Karpas-422 (cell line): ENCODE measurements around the gene VRK3. TPM values are rescaled to one million over a fixed set of nuclear protein-coding genes. Genes with fewer than 3 reads are reported as not detected.
A peak's percentile ranks its signal among the peaks of the same experiment; 100 is the strongest.
"Not testable (repeated sequence)": the region's sequence is repeated elsewhere in the genome, so short reads cannot be mapped to it uniquely, and the experiment has no call there.

Source experiments
- DNase-seq: peaks from one replicate; pipeline ENCODE4 v3.0.0-alpha.2; 2015
- H2AFZ ChIP-seq: fragments of 200-600 bp; sonication (generic); 2 replicates; pipeline ENCODE4 v1.6.1; 2014; ENCODE audit warnings: antibody characterized with exemption, low read length, mixed read lengths
- H3K27ac ChIP-seq: fragments of 200-600 bp; sonication (generic); 2 replicates; pipeline ENCODE4 v1.5.1; 2014; ENCODE audit warnings: mild to moderate bottlenecking, low read length, moderate library complexity
- H3K27me3 ChIP-seq: fragments of 200-600 bp; sonication (generic); 2 replicates; pipeline ENCODE4 v1.6.1; 2014; ENCODE audit warnings: low read length, mixed read lengths
- H3K36me3 ChIP-seq: fragments of 200-600 bp; sonication (generic); 2 replicates; pipeline ENCODE4 v1.6.1; 2014; ENCODE audit warnings: low read length, mixed read lengths; ENCODE audit not compliant: insufficient read depth
- H3K4me1 ChIP-seq: fragments of 200-600 bp; sonication (generic); 2 replicates; pipeline ENCODE4 v1.6.1; 2014; ENCODE audit warnings: mild to moderate bottlenecking, low read length, mixed read lengths
- H3K4me2 ChIP-seq: fragments of 200-600 bp; sonication (generic); 2 replicates; pipeline ENCODE4 v1.6.1; 2014; ENCODE audit warnings: low read length, low read depth, mild to moderate bottlenecking; ENCODE audit not compliant: poor library complexity, severe bottlenecking
- H3K4me3 ChIP-seq: fragments of 200-600 bp; sonication (generic); 2 replicates; pipeline ENCODE4 v1.5.1; 2014; ENCODE audit warnings: mild to moderate bottlenecking, antibody characterized with exemption, low read length, mixed read lengths
- H3K79me2 ChIP-seq: fragments of 200-600 bp; sonication (generic); 2 replicates; pipeline ENCODE4 v1.6.1; 2014; ENCODE audit warnings: mild to moderate bottlenecking, low read length, mixed read lengths
- H3K9ac ChIP-seq: fragments of 200-600 bp; sonication (generic); 2 replicates; pipeline ENCODE4 v1.6.0; 2014; ENCODE audit warnings: low read length
- H3K9me2 ChIP-seq: fragments of 200-600 bp; sonication (generic), shearing (Covaris generic); replicated peaks from 2 replicates; pipeline ENCODE4 v1.6.0; 2014; ENCODE audit warnings: mild to moderate bottlenecking, low read length, moderate library complexity; ENCODE audit not compliant: insufficient read depth
- H3K9me3 ChIP-seq: fragments of 300-700, 200-600 bp; sonication (generic); 2 replicates; pipeline ENCODE4 v1.6.1; 2014; ENCODE audit warnings: low read length, mixed read lengths
- H4K20me1 ChIP-seq: fragments of 200-600 bp; sonication (generic); 2 replicates; pipeline ENCODE4 v1.6.1; 2014; ENCODE audit warnings: mild to moderate bottlenecking, antibody characterized with exemption, low read length, low read depth; ENCODE audit not compliant: insufficient read depth
- total RNA-seq: library from RNA; depleted of rRNA; stranded (reverse); fragments of >200 nt; shearing (Covaris generic); gene quantifications from 2 replicates; pipeline ENCODE4 v1.2.3, GENCODE V29; 2014; ENCODE audit warnings: low replicate concordance; rRNA removed

Gene VRK3, protein sequence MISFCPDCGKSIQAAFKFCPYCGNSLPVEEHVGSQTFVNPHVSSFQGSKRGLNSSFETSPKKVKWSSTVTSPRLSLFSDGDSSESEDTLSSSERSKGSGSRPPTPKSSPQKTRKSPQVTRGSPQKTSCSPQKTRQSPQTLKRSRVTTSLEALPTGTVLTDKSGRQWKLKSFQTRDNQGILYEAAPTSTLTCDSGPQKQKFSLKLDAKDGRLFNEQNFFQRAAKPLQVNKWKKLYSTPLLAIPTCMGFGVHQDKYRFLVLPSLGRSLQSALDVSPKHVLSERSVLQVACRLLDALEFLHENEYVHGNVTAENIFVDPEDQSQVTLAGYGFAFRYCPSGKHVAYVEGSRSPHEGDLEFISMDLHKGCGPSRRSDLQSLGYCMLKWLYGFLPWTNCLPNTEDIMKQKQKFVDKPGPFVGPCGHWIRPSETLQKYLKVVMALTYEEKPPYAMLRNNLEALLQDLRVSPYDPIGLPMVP
- total RNA-seq: 56.9 and 75.9 TPM in 2 replicates

DNA sequence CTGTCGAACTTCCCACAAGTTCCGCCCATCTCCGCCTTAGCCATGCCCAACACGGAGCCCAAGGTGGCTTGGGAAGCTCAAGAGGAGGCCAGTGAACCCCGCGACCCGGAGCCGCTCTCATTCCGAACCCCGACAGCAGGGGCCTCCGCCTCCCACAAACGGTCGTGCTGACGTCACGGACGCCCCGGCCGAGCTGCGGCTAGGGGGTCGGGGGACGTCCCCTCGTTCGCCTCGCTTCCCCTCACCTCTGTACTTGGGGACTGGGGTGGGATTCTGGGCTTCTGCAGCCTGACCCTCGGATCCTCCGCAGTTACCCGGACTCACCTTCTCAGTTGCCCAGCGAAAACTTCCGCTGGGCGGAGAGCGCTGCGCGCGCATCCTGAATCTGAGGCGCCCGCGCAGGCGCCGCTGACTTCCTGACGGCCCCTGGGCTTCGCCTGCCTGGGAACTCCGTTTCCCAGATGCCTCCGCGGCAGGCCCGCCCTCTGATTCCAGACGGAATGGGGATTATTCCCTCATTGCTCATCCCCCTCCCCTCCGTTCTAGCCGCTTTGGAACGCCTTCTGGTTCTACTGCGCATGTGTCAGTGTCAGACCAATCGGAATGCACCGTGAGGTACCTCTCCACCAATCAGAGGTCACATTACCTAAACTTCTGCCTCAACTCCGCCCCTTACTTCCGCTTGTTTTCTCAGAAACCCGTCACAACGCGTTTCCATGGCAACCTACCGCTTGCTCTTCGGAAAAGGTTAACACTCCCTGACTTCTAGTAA is at the start of gene VRK3:
Gene VRK3 (minus strand): TSS at position 351 of the 772 bp plus-strand sequence. CDS start 9,210 bp downstream, outside the sequence.
- peak within 1 kb of the TSS; percentile 85 for H3K4me2 ChIP-seq
- H3K9ac ChIP-seq: peak within 1 kb of the TSS; percentile 82
- DNase-seq: peak; percentile 100
- peaks cover 16% of the 10 kb centered on the region for H3K36me3 ChIP-seq
- H3K4me3 ChIP-seq: peak within 1 kb of the TSS; percentile 86
- peaks cover 29% of the 10 kb centered on the region for H3K4me1 ChIP-seq
- no peaks in the 10 kb centered on the region for H4K20me1 ChIP-seq
- no peaks in the 10 kb centered on the region for H3K9me2 ChIP-seq
- H3K27me3 ChIP-seq: no peaks in the 10 kb centered on the region
- H3K27ac ChIP-seq: peak within 1 kb of the TSS; percentile 26; the same call in 1 of the 2 replicates
- no peaks in the 10 kb centered on the region for H3K9me3 ChIP-seq
- H2AFZ ChIP-seq: peak within 1 kb of the TSS; percentile 90
- H3K79me2 ChIP-seq: peaks cover 86% of the 10 kb centered on the region

GRCh38 chr19:50068382-50068781 is 43.2 kb upstream of the VRK3 start:
- H2AFZ ChIP-seq, H3K4me3 ChIP-seq, H3K9me3 ChIP-seq, H4K20me1 ChIP-seq, H3K27me3 ChIP-seq, H3K27ac ChIP-seq, H3K9me2 ChIP-seq, H3K9ac ChIP-seq, H3K36me3 ChIP-seq, H3K4me2 ChIP-seq, H3K79me2 ChIP-seq, DNase-seq, H3K4me1 ChIP-seq: not testable (repeated sequence)

DNA sequence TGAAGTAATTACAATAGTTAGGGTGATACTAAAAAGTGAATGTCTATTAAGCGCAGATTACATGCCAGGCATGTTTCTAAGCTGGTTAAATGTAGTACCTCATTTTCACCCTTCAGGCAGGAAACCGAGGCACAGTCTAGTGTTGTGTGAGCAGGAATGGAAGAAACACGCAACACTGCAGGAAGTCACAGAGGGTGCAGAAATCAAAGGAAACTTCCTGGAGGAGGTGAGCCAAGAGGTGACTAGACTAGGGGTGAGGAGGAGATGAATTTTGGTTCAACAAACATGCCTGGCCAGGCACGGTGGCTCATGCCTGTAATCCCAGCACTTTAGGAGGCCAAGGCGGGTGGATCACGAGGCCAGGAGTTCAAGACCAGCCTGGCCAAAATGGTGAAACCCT is 42.4 kb upstream of the VRK3 start:
- no peaks in the 10 kb centered on the region for H3K36me3 ChIP-seq
- no peaks in the 10 kb centered on the region for H3K27me3 ChIP-seq
- DNase-seq: no peak
- H2AFZ ChIP-seq: no peak overlapping the region
- H3K79me2 ChIP-seq: no peaks in the 10 kb centered on the region
- no peak overlapping the region for H3K4me2 ChIP-seq
- H3K4me1 ChIP-seq: no peaks in the 10 kb centered on the region
- H3K9me3 ChIP-seq: no peaks in the 10 kb centered on the region
- no peak overlapping the region for H3K4me3 ChIP-seq
- H4K20me1 ChIP-seq: no peaks in the 10 kb centered on the region
- H3K9ac ChIP-seq: no peak overlapping the region
- H3K27ac ChIP-seq: no peak overlapping the region
- no peaks in the 10 kb centered on the region for H3K9me2 ChIP-seq

GRCh38 chr19:50065938-50066337 is 40.8 kb upstream of the VRK3 start:
- Histone ChIP-seq H4K20me1 (no peaks in the 10 kb centered on the region), H2AFZ (no peak overlapping the region), H3K27ac (no peak overlapping the region), H3K79me2 (no peaks in the 10 kb centered on the region), H3K9me2 (no peaks in the 10 kb centered on the region), H3K9ac (no peak overlapping the region), H3K9me3 (peaks cover under 1% of the 10 kb centered on the region; the same call in 1 of the 2 replicates), H3K4me3 (no peak overlapping the region), H3K4me2 (no peak overlapping the region), H3K36me3 (no peaks in the 10 kb centered on the region), H3K27me3 (no peaks in the 10 kb centered on the region), H3K4me1 (no peaks in the 10 kb centered on the region)
- DNase-seq: no peak

GRCh38 chr19:50061650-50062049 is 36.5 kb upstream of the VRK3 start:
- Histone ChIP-seq H3K4me3 (no peak overlapping the region), H3K9me2 (no peaks in the 10 kb centered on the region), H3K27me3 (no peaks in the 10 kb centered on the region), H3K9ac (no peak overlapping the region), H3K4me1 (no peaks in the 10 kb centered on the region), H2AFZ (no peak overlapping the region), H3K27ac (no peak overlapping the region), H3K9me3 (peaks cover 29% of the 10 kb centered on the region), H4K20me1 (no peaks in the 10 kb centered on the region), H3K79me2 (no peaks in the 10 kb centered on the region), H3K4me2 (no peak overlapping the region), H3K36me3 (no peaks in the 10 kb centered on the region)
- DNase-seq: no peak

DNA sequence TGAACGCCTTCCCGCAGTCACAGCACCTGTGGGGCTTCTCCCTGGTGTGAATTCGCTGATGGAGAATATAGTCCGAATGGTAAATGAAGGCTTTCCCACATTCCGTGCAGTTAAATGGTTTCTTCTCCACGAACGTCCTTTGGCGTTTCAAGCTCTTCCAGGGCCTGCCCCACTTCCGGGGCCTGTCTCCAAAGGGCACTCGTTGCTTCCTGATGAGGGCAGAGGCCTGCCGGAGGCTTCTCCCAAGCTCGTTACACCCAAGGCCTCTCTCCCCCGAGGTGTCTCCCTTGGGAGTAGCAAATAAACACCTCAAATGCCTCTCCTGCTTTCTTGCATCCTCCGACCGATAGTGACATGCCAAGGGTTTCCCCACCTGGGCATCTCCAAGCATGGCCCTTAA is 34.9 kb upstream of the VRK3 start:
- H4K20me1 ChIP-seq: no peaks in the 10 kb centered on the region
- H3K27ac ChIP-seq: no peak overlapping the region
- no peaks in the 10 kb centered on the region for H3K4me1 ChIP-seq
- no peaks in the 10 kb centered on the region for H3K79me2 ChIP-seq
- H3K36me3 ChIP-seq: no peaks in the 10 kb centered on the region
- no peak overlapping the region for H2AFZ ChIP-seq
- DNase-seq: no peak
- no peak overlapping the region for H3K4me2 ChIP-seq
- H3K9me3 ChIP-seq: peaks cover 32% of the 10 kb centered on the region
- H3K4me3 ChIP-seq: no peak overlapping the region
- no peaks in the 10 kb centered on the region for H3K27me3 ChIP-seq
- H3K9me2 ChIP-seq: no peaks in the 10 kb centered on the region
- H3K9ac ChIP-seq: no peak overlapping the region

GRCh38 chr19:50059045-50059444 is 33.9 kb upstream of the VRK3 start:
- H3K27me3 ChIP-seq: no peaks in the 10 kb centered on the region
- no peaks in the 10 kb centered on the region for H3K4me1 ChIP-seq
- H3K9me3 ChIP-seq: peaks cover 37% of the 10 kb centered on the region
- H4K20me1 ChIP-seq: no peaks in the 10 kb centered on the region
- H3K79me2 ChIP-seq: no peaks in the 10 kb centered on the region
- no peaks in the 10 kb centered on the region for H3K9me2 ChIP-seq
- H3K27ac ChIP-seq: no peak overlapping the region
- DNase-seq: no peak
- no peak overlapping the region for H3K4me3 ChIP-seq
- no peaks in the 10 kb centered on the region for H3K36me3 ChIP-seq
- no peak overlapping the region for H2AFZ ChIP-seq
- no peak overlapping the region for H3K9ac ChIP-seq
- no peak overlapping the region for H3K4me2 ChIP-seq

- H3K4me2 ChIP-seq: no peak overlapping the region
- H3K36me3 ChIP-seq: no peaks in the 10 kb centered on the region
- no peaks in the 10 kb centered on the region for H3K9me2 ChIP-seq
- H3K27me3 ChIP-seq: no peaks in the 10 kb centered on the region
- peaks cover 38% of the 10 kb centered on the region for H3K9me3 ChIP-seq
- DNase-seq: no peak
- H2AFZ ChIP-seq: no peak overlapping the region
- 0 out of 2 replicates have a peak overlapping the region, but pooled peaks have one; percentile 5 for H3K4me3 ChIP-seq
- H4K20me1 ChIP-seq: no peaks in the 10 kb centered on the region
- H3K79me2 ChIP-seq: no peaks in the 10 kb centered on the region
- H3K4me1 ChIP-seq: no peaks in the 10 kb centered on the region
- no peak overlapping the region for H3K27ac ChIP-seq
- H3K9ac ChIP-seq: no peak overlapping the region
These were observed 33.3 kb upstream of the VRK3 start for GRCh38 chr19:50058425-50058824.
